HepG2 (cell line): ENCODE results near the gene CEP131. TPM values are rescaled to one million over a fixed set of nuclear protein-coding genes. Genes with fewer than 3 reads are reported as not detected.
A peak's percentile ranks its signal among the peaks of the same experiment; 100 is the strongest.

Experiments
- BHLHE40 ChIP-seq: IDR thresholded peaks from 2 replicates; pipeline ENCODE4 v1.6.1; 2011; ENCODE audit warnings: low read length, improper control_type of control experiment
- HNRNPH1 ChIP-seq: fragments of 200-400 bp; formaldehyde crosslinking; optimal IDR thresholded peaks from 2 replicates; pipeline ENCODE3; 2017; ENCODE audit warnings: mild to moderate bottlenecking, low read depth, low read length
- HOXA7 ChIP-seq: sonication (generic); formaldehyde crosslinking; IDR thresholded peaks from 2 replicates; pipeline ENCODE4 v1.8.1; 2022; ENCODE audit warnings: mild to moderate bottlenecking, missing genetic modification reagents, moderate library complexity
- LRRFIP1 ChIP-seq: sonication (generic); formaldehyde crosslinking; conservative IDR thresholded peaks from 2 replicates; pipeline ENCODE4 v1.4.0; 2020; ENCODE audit warnings: missing genetic modification reagents
- MIXL1 ChIP-seq: IDR thresholded peaks from 2 replicates; pipeline ENCODE4 v1.6.1; 2016
- MYNN ChIP-seq: sonication (generic); formaldehyde crosslinking; IDR thresholded peaks from 2 replicates; pipeline ENCODE4 v1.4.0; 2020; ENCODE audit warnings: mild to moderate bottlenecking, low read depth, missing genetic modification reagents
- RCOR2 ChIP-seq: IDR thresholded peaks from 2 replicates; pipeline ENCODE4 v1.6.1; 2016; ENCODE audit warnings: missing biosample characterization, missing genetic modification reagents
- ZBTB7A ChIP-seq: sonication (generic); formaldehyde crosslinking; IDR thresholded peaks from 2 replicates; pipeline ENCODE4 v1.8.0; 2022; ENCODE audit warnings: mild to moderate bottlenecking, missing genetic modification reagents
- ZNF296 ChIP-seq: sonication (generic); formaldehyde crosslinking; conservative IDR thresholded peaks from 2 replicates; pipeline ENCODE4 v1.5.0; 2020; ENCODE audit warnings: mild to moderate bottlenecking, missing genetic modification reagents
- ZNF687 ChIP-seq: sonication (generic); formaldehyde crosslinking; IDR thresholded peaks from 2 replicates; pipeline ENCODE4 v1.5.1; 2020; ENCODE audit warnings: mild to moderate bottlenecking, missing genetic modification reagents, moderate library complexity
- polyA plus RNA-seq, 8 experiments: library from polyadenylated mRNA; depleted of rRNA in 3 of 8; stranded (reverse) in 7 of 8; unstranded in 1 of 8; fragments of >200 nt; fragmentation: Illumina TruSeq in 4 of 8; extraction: Trizol in 4 of 8; gene quantifications; 2 replicates each; pipeline versions ENCODE4 v1.2.1 to v1.2.3, GENCODE V29; 2011 to 2016; ENCODE audit warnings: low read depth in 4 of 8, missing spikeins in 1 of 8, mixed read lengths in 1 of 8; ENCODE audit not compliant: insufficient read depth in 1 of 8
- total RNA-seq, 5 experiments: library from RNA; depleted of rRNA; stranded (reverse); fragments of >200 nt; fragmentation: Illumina TruSeq; extraction: Trizol; gene quantifications; 2 replicates each; pipeline ENCODE4 v1.2.3, GENCODE V29; 2016; ENCODE audit warnings: low read depth in 1 of 5
- TF ChIP-seq, protein P1 (sequence below): IDR thresholded peaks from 2 replicates; pipeline ENCODE4 v1.6.1; 2016; ENCODE audit warnings: missing biosample characterization, missing genetic modification reagents, low read depth
- TF ChIP-seq, protein P2 (sequence below): sonication (generic); formaldehyde crosslinking; IDR thresholded peaks from 2 replicates; pipeline ENCODE4 v1.4.0; 2020; ENCODE audit warnings: missing genetic modification reagents

The CEP131 gene
- total and polyA plus RNA-seq, 2 of the 13 experiments (the other 11 are each of a cell fraction or from before 2014, with no cell fraction given): 5.0 to 16.8 TPM

DNA sequence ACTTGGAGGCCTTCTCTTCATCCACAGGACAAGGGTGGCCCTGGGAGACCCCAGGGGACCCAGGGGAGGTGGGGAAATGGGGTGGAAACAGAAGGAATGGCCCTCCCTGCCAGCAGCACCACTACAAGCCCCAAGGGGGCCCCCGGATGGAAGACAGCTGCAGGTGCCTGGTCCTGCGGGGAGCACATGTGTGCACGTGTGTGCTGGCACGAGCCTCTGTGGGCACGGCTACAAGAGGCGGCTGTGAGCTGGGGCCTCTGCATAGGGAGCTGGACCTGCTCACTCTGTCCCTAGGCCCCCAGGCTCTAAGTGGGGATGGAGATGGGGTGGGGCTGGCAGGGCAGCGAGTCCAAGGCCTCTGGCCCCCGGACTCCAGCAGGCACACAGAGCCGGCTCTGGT, 43.5 kb downstream of the CEP131 start (continued):
- TF ChIP-seq ZNF687 (CRISPR knock-in tag): peak; percentile 68
- no peak for TF ChIP-seq RCOR2 (CRISPR knock-in tag)
- 0 out of 2 replicates have a peak, but pooled peaks have one; percentile 28 for TF ChIP-seq ZBTB7A (CRISPR knock-in tag)
- TF ChIP-seq, protein P1, sequence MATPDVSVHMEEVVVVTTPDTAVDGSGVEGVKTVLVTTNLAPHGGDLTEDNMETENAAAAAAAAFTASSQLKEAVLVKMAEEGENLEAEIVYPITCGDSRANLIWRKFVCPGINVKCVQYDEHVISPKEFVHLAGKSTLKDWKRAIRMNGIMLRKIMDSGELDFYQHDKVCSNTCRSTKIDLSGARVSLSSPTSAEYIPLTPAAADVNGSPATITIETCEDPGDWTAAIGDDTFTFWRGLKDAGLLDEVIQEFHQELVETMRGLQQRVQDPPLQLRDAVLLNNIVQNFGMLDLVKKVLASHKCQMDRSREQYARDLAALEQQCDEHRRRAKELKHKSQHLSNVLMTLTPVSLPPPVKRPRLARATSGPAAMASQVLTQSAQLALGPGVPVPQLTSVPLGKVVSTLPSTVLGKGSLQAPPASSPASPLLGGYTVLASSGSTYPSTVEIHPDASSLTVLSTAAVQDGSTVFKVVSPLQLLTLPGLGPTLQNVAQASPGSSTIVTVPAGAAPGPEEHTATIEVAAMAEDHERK (CRISPR knock-in tag): no peak
- peak; percentile 75 for TF ChIP-seq BHLHE40
- no peak for TF ChIP-seq LRRFIP1 (CRISPR knock-in tag)
- TF ChIP-seq MIXL1: no peak
- TF ChIP-seq ZNF296 (CRISPR knock-in tag): 0 out of 2 replicates have a peak, but pooled peaks have one; percentile 52
- TF ChIP-seq, protein P2, sequence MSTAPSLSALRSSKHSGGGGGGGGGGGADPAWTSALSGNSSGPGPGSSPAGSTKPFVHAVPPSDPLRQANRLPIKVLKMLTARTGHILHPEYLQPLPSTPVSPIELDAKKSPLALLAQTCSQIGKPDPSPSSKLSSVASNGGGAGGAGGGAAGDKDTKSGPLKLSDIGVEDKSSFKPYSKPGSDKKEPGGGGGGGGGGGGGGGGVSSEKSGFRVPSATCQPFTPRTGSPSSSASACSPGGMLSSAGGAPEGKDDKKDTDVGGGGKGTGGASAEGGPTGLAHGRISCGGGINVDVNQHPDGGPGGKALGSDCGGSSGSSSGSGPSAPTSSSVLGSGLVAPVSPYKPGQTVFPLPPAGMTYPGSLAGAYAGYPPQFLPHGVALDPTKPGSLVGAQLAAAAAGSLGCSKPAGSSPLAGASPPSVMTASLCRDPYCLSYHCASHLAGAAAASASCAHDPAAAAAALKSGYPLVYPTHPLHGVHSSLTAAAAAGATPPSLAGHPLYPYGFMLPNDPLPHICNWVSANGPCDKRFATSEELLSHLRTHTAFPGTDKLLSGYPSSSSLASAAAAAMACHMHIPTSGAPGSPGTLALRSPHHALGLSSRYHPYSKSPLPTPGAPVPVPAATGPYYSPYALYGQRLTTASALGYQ: no peak
- 0 out of 2 replicates have a peak, but pooled peaks have one; percentile 9 for TF ChIP-seq HOXA7
- TF ChIP-seq HNRNPH1: no peak
- no peak for TF ChIP-seq MYNN (CRISPR knock-in tag)
